PFSK-1 (cell line): ENCODE results near the gene HECTD4.

Source experiments
- POLR2AphosphoS5 ChIP-seq: IDR thresholded peaks from 2 replicates; pipeline ENCODE4 v1.6.1; 2012; ENCODE audit warnings: low read depth, mild to moderate bottlenecking, control low read depth, low read length, moderate library complexity
- REST ChIP-seq, 2 experiments: IDR thresholded peaks; 2 replicates each; pipeline versions ENCODE4 v1.6.1 to v1.8.0; 2011 to 2012; ENCODE audit warnings: low read depth in 2 of 2, low read length in 2 of 2, control low read depth in 1 of 2, inconsistent platforms in 1 of 2, mild to moderate bottlenecking in 1 of 2, moderate library complexity in 1 of 2; ENCODE audit not compliant: insufficient read depth in 1 of 2

DNA sequence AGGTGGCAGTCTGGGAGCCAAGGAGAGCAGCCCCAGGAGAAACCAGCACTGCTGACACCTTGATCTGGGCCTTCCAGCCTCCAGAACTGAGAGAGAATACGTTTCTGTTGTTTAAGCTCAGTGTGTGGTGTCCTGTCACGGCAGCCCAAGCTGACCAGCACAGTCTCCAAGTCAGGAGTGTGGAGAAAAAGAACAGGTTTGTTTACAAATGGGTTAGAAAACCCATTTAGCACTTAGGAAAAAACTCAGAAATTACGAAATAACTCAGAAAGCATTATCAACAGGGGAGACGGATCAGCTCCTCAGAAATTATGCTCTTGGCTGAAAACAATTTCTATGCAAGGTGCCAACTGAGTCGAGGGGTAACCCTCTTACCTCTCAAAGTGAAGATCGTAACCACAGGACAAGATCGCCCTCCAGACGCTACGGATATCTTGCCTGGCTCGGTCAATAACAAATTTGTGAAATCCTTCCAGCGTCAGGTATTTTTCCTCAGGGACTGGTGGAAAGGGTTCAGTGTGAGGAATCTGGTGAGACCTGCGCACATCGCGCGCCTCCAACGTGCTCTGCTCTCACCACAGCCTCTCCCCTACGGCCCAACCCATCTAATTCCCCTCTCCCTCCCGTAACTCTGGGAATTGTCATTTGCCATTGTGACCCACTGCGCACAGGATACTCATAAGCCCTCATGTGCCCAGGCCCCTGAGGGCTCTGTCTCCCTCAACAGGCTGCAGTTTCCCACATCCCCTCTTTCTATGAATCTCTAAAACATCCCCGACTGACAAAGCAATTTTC is 206.7 kb downstream of the HECTD4 start:
- TF ChIP-seq REST (IDR thresholded peaks at IDR 0.05; ENCODE audit: insufficient read depth in 1 of 2, low read depth in 2 of 2, low read length in 2 of 2) (no peak), POLR2AphosphoS5 (no peak)
